Measurements from ENCODE around the gene UGT2B17. TPM values are rescaled to one million over a fixed set of nuclear protein-coding genes. Genes with fewer than 3 reads are reported as not detected.
"Not testable (repeated sequence)": the region's sequence is repeated elsewhere in the genome, so short reads cannot be mapped to it uniquely, and the experiment has no call there.

The UGT2B17 gene
- total RNA-seq, 2 donors from 2014 or later, result 561 to 639 TPM

- Histone ChIP-seq H3K9me3 (no peaks in the 10 kb centered on the region), H3K27ac (no peak overlapping the region), H3K4me1 (no peaks in the 10 kb centered on the region), H3K27me3 (no peaks in the 10 kb centered on the region), H3K4me3 (no peak overlapping the region), H3K9ac (ENCODE audit: low read depth in 2 of 2, low read length in 2 of 2) (no peak overlapping the region), H3K36me3 (no peaks in the 10 kb centered on the region)
- no peak for DNase-seq
- intact Hi-C loops (cut with DNase I), result no loop called here
- TF ChIP-seq, protein P1, sequence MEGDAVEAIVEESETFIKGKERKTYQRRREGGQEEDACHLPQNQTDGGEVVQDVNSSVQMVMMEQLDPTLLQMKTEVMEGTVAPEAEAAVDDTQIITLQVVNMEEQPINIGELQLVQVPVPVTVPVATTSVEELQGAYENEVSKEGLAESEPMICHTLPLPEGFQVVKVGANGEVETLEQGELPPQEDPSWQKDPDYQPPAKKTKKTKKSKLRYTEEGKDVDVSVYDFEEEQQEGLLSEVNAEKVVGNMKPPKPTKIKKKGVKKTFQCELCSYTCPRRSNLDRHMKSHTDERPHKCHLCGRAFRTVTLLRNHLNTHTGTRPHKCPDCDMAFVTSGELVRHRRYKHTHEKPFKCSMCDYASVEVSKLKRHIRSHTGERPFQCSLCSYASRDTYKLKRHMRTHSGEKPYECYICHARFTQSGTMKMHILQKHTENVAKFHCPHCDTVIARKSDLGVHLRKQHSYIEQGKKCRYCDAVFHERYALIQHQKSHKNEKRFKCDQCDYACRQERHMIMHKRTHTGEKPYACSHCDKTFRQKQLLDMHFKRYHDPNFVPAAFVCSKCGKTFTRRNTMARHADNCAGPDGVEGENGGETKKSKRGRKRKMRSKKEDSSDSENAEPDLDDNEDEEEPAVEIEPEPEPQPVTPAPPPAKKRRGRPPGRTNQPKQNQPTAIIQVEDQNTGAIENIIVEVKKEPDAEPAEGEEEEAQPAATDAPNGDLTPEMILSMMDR (IDR thresholded peaks at IDR 0.05), result no peak
Observed at GRCh38 chr4:68591204-68591603, 15.1 kb upstream of the UGT2B17 start.

GRCh38 chr4:68589790-68590189 is 13.7 kb upstream of the UGT2B17 start:
- Histone ChIP-seq H3K9ac (ENCODE audit: low read depth in 2 of 2, low read length in 2 of 2) (no peak overlapping the region), H3K36me3 (no peaks in the 10 kb centered on the region), H3K27ac (no peak overlapping the region), H3K9me3 (no peaks in the 10 kb centered on the region), H3K4me3 (no peak overlapping the region), H3K27me3 (no peaks in the 10 kb centered on the region), H3K4me1 (no peaks in the 10 kb centered on the region)
- DNase-seq, result no peak
- TF ChIP-seq, protein P1 (IDR thresholded peaks at IDR 0.05), result no peak
- intact Hi-C loops (cut with DNase I), result no loop called here

GRCh38 chr4:68582339-68582717 is 6.2 kb upstream of the UGT2B17 start:
- no peaks in the 10 kb centered on the region for H3K9me3 ChIP-seq
- H3K4me3 ChIP-seq, result no peak overlapping the region
- H3K27me3 ChIP-seq, result no peaks in the 10 kb centered on the region
- intact Hi-C loops (cut with DNase I), result no loop called here
- no peak overlapping the region for H3K9ac ChIP-seq (ENCODE audit: low read depth in 2 of 2, low read length in 2 of 2)
- H3K36me3 ChIP-seq, result no peaks in the 10 kb centered on the region
- no peak overlapping the region for H3K27ac ChIP-seq
- TF ChIP-seq, protein P1 (IDR thresholded peaks at IDR 0.05), result no peak
- H3K4me1 ChIP-seq, result no peaks in the 10 kb centered on the region
- no peak for DNase-seq

- Histone ChIP-seq H3K27ac (no peak overlapping the region), H3K4me1 (no peaks in the 10 kb centered on the region), H3K9me3 (no peaks in the 10 kb centered on the region), H3K9ac (ENCODE audit: low read depth in 2 of 2, low read length in 2 of 2) (no peak overlapping the region), H3K27me3 (no peaks in the 10 kb centered on the region), H3K36me3 (no peaks in the 10 kb centered on the region), H3K4me3 (no peak overlapping the region)
- no peak for DNase-seq
- intact Hi-C loops (cut with DNase I), result no loop called here
- TF ChIP-seq, protein P1 (IDR thresholded peaks at IDR 0.05), result no peak
Observed at GRCh38 chr4:68581383-68582338, 5.5 kb upstream of the UGT2B17 start.

- TF ChIP-seq, protein P1 (IDR thresholded peaks at IDR 0.05), result no peak
- no peak for DNase-seq
- Histone ChIP-seq H3K4me1 (no peaks in the 10 kb centered on the region), H3K27me3 (no peaks in the 10 kb centered on the region), H3K27ac (no peak overlapping the region), H3K4me3 (no peak overlapping the region), H3K9me3 (no peaks in the 10 kb centered on the region), H3K9ac (ENCODE audit: low read depth in 2 of 2, low read length in 2 of 2) (no peak overlapping the region), H3K36me3 (no peaks in the 10 kb centered on the region)
- intact Hi-C loops (cut with DNase I), result no loop called here
Observed at GRCh38 chr4:68577590-68577989, 1.5 kb upstream of the UGT2B17 start.

- H3K4me3 ChIP-seq; H3K27me3 ChIP-seq; H3K9ac ChIP-seq (ENCODE audit: low read depth in 2 of 2, low read length in 2 of 2); H3K9me3 ChIP-seq; intact Hi-C loops (cut with DNase I); DNase-seq; H3K27ac ChIP-seq; H3K36me3 ChIP-seq; H3K4me1 ChIP-seq: not testable (repeated sequence)
Observed at GRCh38 chr4:68575636-68576035, 486 bp downstream of the UGT2B17 start.

Data from colonic mucosa (tissue), 4 donors.